Measurements from ENCODE around the gene ING1. TPM values are rescaled to one million over a fixed set of nuclear protein-coding genes. Genes with fewer than 3 reads are reported as not detected.

ING1 gene
- total and polyA plus RNA-seq, 2 of the 4 experiments (the other 2 are of a cell fraction) = 9.1 to 13.5 TPM

- CTCF ChIA-PET = no interaction called here
- Histone ChIP-seq H2BK15ac (ENCODE audit: low read depth, low read length) (no peak overlapping the region), H3K9me3 (ENCODE audit: control insufficient read depth, insufficient read depth, low read length) (no peaks in the 10 kb centered on the region), H3K18ac (ENCODE audit: low read depth, low read length) (no peak overlapping the region), H3K4me2 (ENCODE audit: low read depth, low read length) (no peak overlapping the region), H3K14ac (replicated peaks; ENCODE audit: low read depth, low read length) (no peak overlapping the region), H3K27me3 (ENCODE audit: control insufficient read depth, insufficient read depth, low read length) (no peaks in the 10 kb centered on the region), H4K20me1 (ENCODE audit: insufficient read depth, low read length) (no peaks in the 10 kb centered on the region), H3K9ac (ENCODE audit: low read depth, low read length) (no peak overlapping the region), H2AK9ac (replicated peaks; ENCODE audit: low read depth, low read length, poor library complexity) (peak overlapping the region; percentile 15), H3K9me1 (ENCODE audit: insufficient read depth, low read length) (peaks cover 2% of the 10 kb centered on the region; the same call in 1 of the 2 replicates), H2BK20ac (ENCODE audit: low read depth, low read length) (no peak overlapping the region), H4K5ac (ENCODE audit: low read depth, low read length) (no peak overlapping the region), H2AK5ac (ENCODE audit: low read depth, low read length) (no peak overlapping the region), H4K8ac (ENCODE audit: low read depth in 2 of 2, low read length in 2 of 2) (no peak overlapping the region), H2BK120ac (ENCODE audit: low read depth, low read length) (no peak overlapping the region), H4K91ac (ENCODE audit: insufficient read depth, low read depth, low read length) (no peak overlapping the region), H3K36me3 (ENCODE audit: control insufficient read depth, insufficient read depth, low read length) (no peaks in the 10 kb centered on the region), H3K23ac (ENCODE audit: low read depth, low read length) (no peak overlapping the region), H3K79me1 (ENCODE audit: low read depth in 1 of 2, low read length in 2 of 2) (peaks cover 0 to 3% of the 10 kb centered on the region in 2 experiments; a peak in 2 of 4 replicates), H2AFZ (replicated peaks; ENCODE audit: low read length, poor library complexity) (no peak overlapping the region), H3K4ac (ENCODE audit: low read depth, low read length) (no peak overlapping the region), H2BK5ac (ENCODE audit: low read depth, low read length, poor library complexity, severe bottlenecking) (no peak overlapping the region), H3K56ac (ENCODE audit: extremely low read depth, insufficient read depth, low read length) (no peak overlapping the region), H3K27ac (ENCODE audit: insufficient read depth, low read length) (no peak overlapping the region), H3K4me3 (ENCODE audit: insufficient read depth, low read depth, low read length) (no peak overlapping the region), H3K4me1 (ENCODE audit: control insufficient read depth, insufficient read depth, low read length) (no peaks in the 10 kb centered on the region)
- WGBS, 2 experiments (ENCODE audit: extremely low coverage in 2 of 2, insufficient read length in 1 of 2) = no CpG with 5 or more reads among the region's 3 CpGs
- DNase-seq (no peak), ATAC-seq (ENCODE audit: low read depth) (no peak)
- BruUV-seq (replicated peaks) = no TSS peak
- dilution Hi-C loops (cut with HindIII; ENCODE audit: low sequenced_read_pairs, unreplicated experiment) (no loop called here), in situ Hi-C loops (cut with MboI; ENCODE audit: low sequenced_read_pairs) (no loop called here), intact Hi-C loops (cut with micrococcal nuclease) (no loop called here)
- TF ChIP-seq CHD1 (IDR thresholded peaks at IDR 0.05; ENCODE audit: low read depth, low read length) (no peak), NFE2L2 (IDR thresholded peaks at IDR 0.05; ENCODE audit: low read depth, low read length) (no peak)
- POLR2A ChIA-PET (ENCODE audit: unreplicated experiment) = no interaction called here
Observed at GRCh38 chr13:110731072-110731471, 17.6 kb downstream of the ING1 start.

All from IMR-90 (cell line).